B cell (primary cell): ENCODE data around the gene GCNT4.

Source experiments
- CTCF ChIP-seq: fragments of 200-600 bp; IDR thresholded peaks from one replicate; pipeline ENCODE4 v1.8.0; 2022; ENCODE audit warnings: antibody characterized with exemption, mild to moderate bottlenecking
- EZH2 ChIP-seq: IDR thresholded peaks from 2 replicates; pipeline ENCODE4 v1.6.1; 2012; ENCODE audit warnings: borderline replicate concordance, low read depth, mild to moderate bottlenecking, moderate library complexity, low read length; ENCODE audit not compliant: insufficient read depth, poor library complexity, severe bottlenecking

- no peak for TF ChIP-seq CTCF
- no peak for TF ChIP-seq EZH2
These were observed 32.2 kb downstream of the GCNT4 start for GRCh38 chr5:75020016-75020656.
